WTC11 (cell line): ENCODE measurements around the gene FANCE.

Experiments used
- ATF3 ChIP-seq: sonication (generic); formaldehyde crosslinking; conservative IDR thresholded peaks from 2 replicates; pipeline ENCODE4 v1.8.1; 2022; ENCODE audit warnings: mild to moderate bottlenecking, missing genetic modification reagents
- MAX ChIP-seq: sonication (generic); formaldehyde crosslinking; IDR thresholded peaks from 2 replicates; pipeline ENCODE4 v1.8.0; 2022; ENCODE audit warnings: mild to moderate bottlenecking, missing genetic modification reagents
- NFE2L1 ChIP-seq: sonication (generic); formaldehyde crosslinking; IDR thresholded peaks from 2 replicates; pipeline ENCODE4 v1.8.1; 2023; ENCODE audit warnings: missing genetic modification reagents
- SP1 ChIP-seq: sonication (generic); formaldehyde crosslinking; conservative IDR thresholded peaks from 2 replicates; pipeline ENCODE4 v1.8.1; 2022; ENCODE audit warnings: missing genetic modification reagents
- TEAD1 ChIP-seq: sonication (generic); formaldehyde crosslinking; IDR thresholded peaks from 2 replicates; pipeline ENCODE4 v1.8.0; 2022; ENCODE audit warnings: mild to moderate bottlenecking, missing genetic modification reagents
- TF ChIP-seq, protein P1 (sequence below): sonication (generic); formaldehyde crosslinking; IDR thresholded peaks from 2 replicates; pipeline ENCODE4 v1.8.0; 2022; ENCODE audit warnings: mild to moderate bottlenecking, missing genetic modification reagents
- TF ChIP-seq, protein P2 (sequence below): fragments of 200-600 bp; IDR thresholded peaks from 2 replicates; pipeline ENCODE4 v1.8.0; 2022; ENCODE audit warnings: antibody characterized with exemption

- TF ChIP-seq, protein P1, sequence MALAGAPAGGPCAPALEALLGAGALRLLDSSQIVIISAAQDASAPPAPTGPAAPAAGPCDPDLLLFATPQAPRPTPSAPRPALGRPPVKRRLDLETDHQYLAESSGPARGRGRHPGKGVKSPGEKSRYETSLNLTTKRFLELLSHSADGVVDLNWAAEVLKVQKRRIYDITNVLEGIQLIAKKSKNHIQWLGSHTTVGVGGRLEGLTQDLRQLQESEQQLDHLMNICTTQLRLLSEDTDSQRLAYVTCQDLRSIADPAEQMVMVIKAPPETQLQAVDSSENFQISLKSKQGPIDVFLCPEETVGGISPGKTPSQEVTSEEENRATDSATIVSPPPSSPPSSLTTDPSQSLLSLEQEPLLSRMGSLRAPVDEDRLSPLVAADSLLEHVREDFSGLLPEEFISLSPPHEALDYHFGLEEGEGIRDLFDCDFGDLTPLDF, result no peak
- TF ChIP-seq, protein P2, sequence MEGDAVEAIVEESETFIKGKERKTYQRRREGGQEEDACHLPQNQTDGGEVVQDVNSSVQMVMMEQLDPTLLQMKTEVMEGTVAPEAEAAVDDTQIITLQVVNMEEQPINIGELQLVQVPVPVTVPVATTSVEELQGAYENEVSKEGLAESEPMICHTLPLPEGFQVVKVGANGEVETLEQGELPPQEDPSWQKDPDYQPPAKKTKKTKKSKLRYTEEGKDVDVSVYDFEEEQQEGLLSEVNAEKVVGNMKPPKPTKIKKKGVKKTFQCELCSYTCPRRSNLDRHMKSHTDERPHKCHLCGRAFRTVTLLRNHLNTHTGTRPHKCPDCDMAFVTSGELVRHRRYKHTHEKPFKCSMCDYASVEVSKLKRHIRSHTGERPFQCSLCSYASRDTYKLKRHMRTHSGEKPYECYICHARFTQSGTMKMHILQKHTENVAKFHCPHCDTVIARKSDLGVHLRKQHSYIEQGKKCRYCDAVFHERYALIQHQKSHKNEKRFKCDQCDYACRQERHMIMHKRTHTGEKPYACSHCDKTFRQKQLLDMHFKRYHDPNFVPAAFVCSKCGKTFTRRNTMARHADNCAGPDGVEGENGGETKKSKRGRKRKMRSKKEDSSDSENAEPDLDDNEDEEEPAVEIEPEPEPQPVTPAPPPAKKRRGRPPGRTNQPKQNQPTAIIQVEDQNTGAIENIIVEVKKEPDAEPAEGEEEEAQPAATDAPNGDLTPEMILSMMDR, result no peak
- TF ChIP-seq ATF3, result no peak
- TF ChIP-seq TEAD1 (CRISPR knock-in tag), result no peak
- no peak for TF ChIP-seq MAX (CRISPR knock-in tag)
- TF ChIP-seq SP1, result no peak
- TF ChIP-seq NFE2L1 (CRISPR knock-in tag), result no peak
Measured at GRCh38 chr6:35474942-35475570, 22.9 kb downstream of the FANCE start.
